RKO (cell line): Measurements from ENCODE around the gene C16orf96.

Experiments used
- DNase-seq: peaks from one replicate; pipeline ENCODE4 v3.0.0-alpha.2; 2016; ENCODE audit warnings: low spot score

The C16orf96 gene

GRCh38 chr16:4525634-4526277, 30.4 kb upstream of the C16orf96 start:
- no peak for DNase-seq

GRCh38 chr16:4529085-4530060, 26.8 kb upstream of the C16orf96 start:
- no peak for DNase-seq

- no peak for DNase-seq
Observed at GRCh38 chr16:4531811-4532210, 24.3 kb upstream of the C16orf96 start.

GRCh38 chr16:4532238-4532637, 23.9 kb upstream of the C16orf96 start:
- no peak for DNase-seq

GRCh38 chr16:4533490-4533889, 22.6 kb upstream of the C16orf96 start:
- DNase-seq: no peak

- DNase-seq: no peak
Observed at GRCh38 chr16:4534151-4534790, 21.9 kb upstream of the C16orf96 start.

- DNase-seq: no peak
Observed at GRCh38 chr16:4535627-4536108, 20.5 kb upstream of the C16orf96 start.

GRCh38 chr16:4536391-4537106, 19.6 kb upstream of the C16orf96 start:
- no peak for DNase-seq

- DNase-seq: no peak
Observed at GRCh38 chr16:4537376-4538343, 18.5 kb upstream of the C16orf96 start.

GRCh38 chr16:4538350-4539235, 17.5 kb upstream of the C16orf96 start, which contains the start of gene CDIP1:
Gene CDIP1, minus strand, starts transcription at chr16:4538773. Its CDS starts 24,643 bp downstream, at chr16:4514130.
- no peak for DNase-seq

GRCh38 chr16:4539716-4540284, 16.3 kb upstream of the C16orf96 start:
- DNase-seq: no peak

GRCh38 chr16:4544473-4544872, 11.7 kb upstream of the C16orf96 start:
- DNase-seq: no peak

GRCh38 chr16:4548124-4548523, 8.0 kb upstream of the C16orf96 start:
- DNase-seq: no peak

GRCh38 chr16:4550591-4550990, 5.5 kb upstream of the C16orf96 start:
- DNase-seq: no peak

- no peak for DNase-seq
Observed at GRCh38 chr16:4552541-4552940, 3.6 kb upstream of the C16orf96 start.

GRCh38 chr16:4556580-4556979, 440 bp downstream of the C16orf96 start:
- no peak for DNase-seq

- DNase-seq: no peak
Observed at GRCh38 chr16:4557973-4558372, 1.8 kb downstream of the C16orf96 start.

- no peak for DNase-seq
Observed at GRCh38 chr16:4561596-4561995, 5.5 kb downstream of the C16orf96 start.

- DNase-seq: no peak
Observed at GRCh38 chr16:4564661-4565267, 8.6 kb downstream of the C16orf96 start.
